Activated naive CD4-positive, alpha-beta T cell treated with anti-CD3 and anti-CD28 coated beads for 36 hours (primary cell): ENCODE data around the gene GAS2. TPM values are rescaled to one million over a fixed set of nuclear protein-coding genes. Genes with fewer than 3 reads are reported as not detected.

Experiments used
- CTCF ChIA-PET: fragments of 350-600 bp; sonication (Branson Sonifier 250); formaldehyde crosslinking; loops from one replicate; lab custom pipeline; 2021; ENCODE audit warnings: antibody characterized with exemption; lab: Charles Lee
- DNase-seq: peaks from one replicate; pipeline ENCODE4 v3.0.0-alpha.2; 2020
- H3K27ac Mint-ChIP-seq: one replicate; pipeline ENCODE4 v1.8.0; 2021; ENCODE audit warnings: mild to moderate bottlenecking, mixed read lengths
- H3K27me3 Mint-ChIP-seq: one replicate; pipeline ENCODE4 v1.8.0; 2021; ENCODE audit warnings: low read depth, mixed read lengths
- H3K36me3 Mint-ChIP-seq: one replicate; pipeline ENCODE4 v1.8.0; 2021; ENCODE audit warnings: low read depth, mixed read lengths
- H3K4me1 Mint-ChIP-seq: one replicate; pipeline ENCODE4 v1.8.0; 2021; ENCODE audit warnings: low read depth, mixed read lengths
- H3K4me3 Mint-ChIP-seq: one replicate; pipeline ENCODE4 v1.8.0; 2021; ENCODE audit warnings: mild to moderate bottlenecking, moderate library complexity, mixed read lengths
- H3K9me3 Mint-ChIP-seq: one replicate; pipeline ENCODE4 v1.8.0; 2021; ENCODE audit warnings: mixed read lengths
- intact Hi-C: fragments of 100-400 bp; cut with micrococcal nuclease; formaldehyde crosslinking; loops from one replicate; pipeline ENCODE4 v1.15.1; 2023
- total RNA-seq, 2 experiments: library from RNA; stranded (reverse); gene quantifications; one replicate each; pipeline ENCODE4 v1.2.3, GENCODE V29; 2021

Gene GAS2
- total RNA-seq, 2 experiments from 2014 or later: 0.62 to 1.2 TPM

GRCh38 chr11:22775248-22775647, 108.8 kb downstream of the GAS2 start:
- H3K4me3 Mint-ChIP-seq: no peak overlapping the region
- DNase-seq: no peak
- H3K9me3 Mint-ChIP-seq: no peaks in the 10 kb centered on the region
- H3K4me1 Mint-ChIP-seq: peaks cover 3% of the 10 kb centered on the region
- no peaks in the 10 kb centered on the region for H3K36me3 Mint-ChIP-seq
- CTCF ChIA-PET: interaction anchor here (1.2 kb wide), 1 partner anchor 104 kb away, joined by 3 read pairs; no protein-coding TSS in a partner anchor
- H3K27me3 Mint-ChIP-seq: peaks cover 4% of the 10 kb centered on the region
- H3K27ac Mint-ChIP-seq: no peak overlapping the region
- intact Hi-C loops: no loop called here

GRCh38 chr11:22778642-22779041, 112.2 kb downstream of the GAS2 start:
- Mint-ChIP-seq H3K4me1 (peaks cover 8% of the 10 kb centered on the region), H3K4me3 (no peak overlapping the region), H3K27ac (no peak overlapping the region), H3K27me3 (peaks cover 4% of the 10 kb centered on the region), H3K9me3 (no peaks in the 10 kb centered on the region), H3K36me3 (no peaks in the 10 kb centered on the region)
- CTCF ChIA-PET: interaction anchor here (1.4 kb wide), 2 partner anchors 9 to 442 kb away, joined by 4 to 7 read pairs; no protein-coding TSS in a partner anchor
- no peak for DNase-seq
- intact Hi-C loops: loop anchor here (1.0 kb wide), 1 partner anchor 108 kb away; no protein-coding TSS in a partner anchor

- Mint-ChIP-seq H3K9me3 (no peaks in the 10 kb centered on the region), H3K36me3 (no peaks in the 10 kb centered on the region), H3K27ac (no peak overlapping the region), H3K27me3 (peaks cover under 1% of the 10 kb centered on the region), H3K4me1 (peaks cover 5% of the 10 kb centered on the region), H3K4me3 (no peak overlapping the region)
- CTCF ChIA-PET: interaction anchor here (0.9 kb wide), 1 partner anchor 109 kb away, joined by 3 read pairs; no protein-coding TSS in a partner anchor
- DNase-seq: no peak
- intact Hi-C loops: loop anchor here (2.0 to 10.0 kb wide), 3 partner anchors 155 to 353 kb away; partner anchors contain the start of gene FANCF
Measured at GRCh38 chr11:22779850-22780249, 113.4 kb downstream of the GAS2 start.

GRCh38 chr11:22780952-22781593, 114.7 kb downstream of the GAS2 start:
- Mint-ChIP-seq H3K9me3 (no peaks in the 10 kb centered on the region), H3K4me3 (no peak overlapping the region), H3K36me3 (no peaks in the 10 kb centered on the region), H3K27me3 (no peaks in the 10 kb centered on the region), H3K27ac (no peak overlapping the region), H3K4me1 (peaks cover 5% of the 10 kb centered on the region)
- DNase-seq: no peak
- CTCF ChIA-PET: interaction anchor here (0.5 to 0.9 kb wide), 3 partner anchors 14 to 122 kb away, joined by 3 read pairs; no protein-coding TSS in a partner anchor
- intact Hi-C loops: loop anchor here (2.0 to 10.0 kb wide), 3 partner anchors 156 to 354 kb away; partner anchors contain the start of gene FANCF

- peaks cover 5% of the 10 kb centered on the region for H3K4me1 Mint-ChIP-seq
- CTCF ChIA-PET: no interaction called here
- H3K27ac Mint-ChIP-seq: no peak overlapping the region
- no peak for DNase-seq
- H3K4me3 Mint-ChIP-seq: no peak overlapping the region
- no peaks in the 10 kb centered on the region for H3K9me3 Mint-ChIP-seq
- no peaks in the 10 kb centered on the region for H3K27me3 Mint-ChIP-seq
- intact Hi-C loops: loop anchor here (5.0 to 10.0 kb wide), 2 partner anchors 53 to 240 kb away; no protein-coding TSS in a partner anchor
- no peaks in the 10 kb centered on the region for H3K36me3 Mint-ChIP-seq
Measured at GRCh38 chr11:22785251-22785650, 118.8 kb downstream of the GAS2 start.

- CTCF ChIA-PET: interaction anchor here (0.7 to 2.4 kb wide), 10 partner anchors 10 to 453 kb away, joined by 4 to 18 read pairs (median 6); partner anchors contain the start of gene SVIP
Measured at GRCh38 chr11:22786475-22786874, 120.1 kb downstream of the GAS2 start.

GRCh38 chr11:22787055-22787454, 120.6 kb downstream of the GAS2 start:
- Mint-ChIP-seq H3K4me1 (no peaks in the 10 kb centered on the region), H3K4me3 (no peak overlapping the region), H3K27me3 (no peaks in the 10 kb centered on the region), H3K36me3 (no peaks in the 10 kb centered on the region), H3K27ac (no peak overlapping the region), H3K9me3 (no peaks in the 10 kb centered on the region)
- CTCF ChIA-PET: interaction anchor here (1.0 to 2.4 kb wide), 21 partner anchors 9 to 544 kb away, joined by 3 to 18 read pairs (median 6); partner anchors contain the start of genes GAS2 and SVIP
- intact Hi-C loops: loop anchor here (1.0 to 10.0 kb wide), 6 partner anchors 42 to 542 kb away; partner anchors contain the start of gene SVIP
- no peak for DNase-seq

More at GRCh38 chr11:22786475-22786874, 120.1 kb downstream of the GAS2 start:
- H3K27me3 Mint-ChIP-seq: no peaks in the 10 kb centered on the region
- no peaks in the 10 kb centered on the region for H3K9me3 Mint-ChIP-seq
- H3K4me3 Mint-ChIP-seq: no peak overlapping the region
- no peak for DNase-seq
- intact Hi-C loops: loop anchor here (2.0 to 10.0 kb wide), 3 partner anchors 42 to 242 kb away; partner anchors contain the start of gene SVIP
- no peaks in the 10 kb centered on the region for H3K36me3 Mint-ChIP-seq
- H3K4me1 Mint-ChIP-seq: no peaks in the 10 kb centered on the region
- H3K27ac Mint-ChIP-seq: no peak overlapping the region

- intact Hi-C loops: loop anchor here (1.0 to 10.0 kb wide), 6 partner anchors 41 to 542 kb away; partner anchors contain the start of gene SVIP
Measured at GRCh38 chr11:22787551-22788162, 121.2 kb downstream of the GAS2 start.

GRCh38 chr11:22792497-22792896, 126.1 kb downstream of the GAS2 start:
- H3K36me3 Mint-ChIP-seq: no peaks in the 10 kb centered on the region
- no peaks in the 10 kb centered on the region for H3K9me3 Mint-ChIP-seq
- DNase-seq: no peak
- no peaks in the 10 kb centered on the region for H3K27me3 Mint-ChIP-seq
- CTCF ChIA-PET: interaction anchor here (0.6 to 1.3 kb wide), 2 partner anchors 9 to 546 kb away, joined by 3 read pairs; no protein-coding TSS in a partner anchor
- no peak overlapping the region for H3K4me3 Mint-ChIP-seq
- intact Hi-C loops: no loop called here
- H3K4me1 Mint-ChIP-seq: no peaks in the 10 kb centered on the region
- H3K27ac Mint-ChIP-seq: no peak overlapping the region

More at GRCh38 chr11:22787551-22788162, 121.2 kb downstream of the GAS2 start:
- no peaks in the 10 kb centered on the region for H3K27me3 Mint-ChIP-seq
- no peaks in the 10 kb centered on the region for H3K9me3 Mint-ChIP-seq
- no peaks in the 10 kb centered on the region for H3K36me3 Mint-ChIP-seq
- no peak overlapping the region for H3K27ac Mint-ChIP-seq
- H3K4me3 Mint-ChIP-seq: no peak overlapping the region
- H3K4me1 Mint-ChIP-seq: no peaks in the 10 kb centered on the region
- CTCF ChIA-PET: interaction anchor here (0.7 to 2.4 kb wide), 39 partner anchors 10 to 1835 kb away, joined by 3 to 18 read pairs (median 4); partner anchors contain the start of genes GAS2 and SVIP
- DNase-seq: peak; percentile 49

- H3K27me3 Mint-ChIP-seq: peaks cover 14% of the 10 kb centered on the region
- intact Hi-C loops: no loop called here
Measured at GRCh38 chr11:22795914-22796313, 129.5 kb downstream of the GAS2 start.

GRCh38 chr11:22797047-22797446, 130.6 kb downstream of the GAS2 start:
- H3K4me1 Mint-ChIP-seq: no peaks in the 10 kb centered on the region
- no peak overlapping the region for H3K4me3 Mint-ChIP-seq
- no peaks in the 10 kb centered on the region for H3K9me3 Mint-ChIP-seq
- no peak overlapping the region for H3K27ac Mint-ChIP-seq
- no peak for DNase-seq
- peaks cover 16% of the 10 kb centered on the region for H3K27me3 Mint-ChIP-seq
- H3K36me3 Mint-ChIP-seq: no peaks in the 10 kb centered on the region
- CTCF ChIA-PET: interaction anchor here (1.7 kb wide), 1 partner anchor 11 kb away, joined by 4 read pairs; no protein-coding TSS in a partner anchor
- intact Hi-C loops: no loop called here

More at GRCh38 chr11:22795914-22796313, 129.5 kb downstream of the GAS2 start:
- Mint-ChIP-seq H3K27ac (no peak overlapping the region), H3K9me3 (no peaks in the 10 kb centered on the region), H3K36me3 (no peaks in the 10 kb centered on the region), H3K4me3 (no peak overlapping the region), H3K4me1 (no peaks in the 10 kb centered on the region)
- CTCF ChIA-PET: interaction anchor here (1.1 kb wide), 1 partner anchor 14 kb away, joined by 3 read pairs; no protein-coding TSS in a partner anchor
- DNase-seq: no peak

GRCh38 chr11:22798901-22799300, 132.5 kb downstream of the GAS2 start:
- no peak overlapping the region for H3K4me3 Mint-ChIP-seq
- peaks cover 16% of the 10 kb centered on the region for H3K27me3 Mint-ChIP-seq
- no peaks in the 10 kb centered on the region for H3K4me1 Mint-ChIP-seq
- CTCF ChIA-PET: interaction anchor here (1.0 kb wide), 1 partner anchor 12 kb away, joined by 6 read pairs; no protein-coding TSS in a partner anchor
- no peaks in the 10 kb centered on the region for H3K36me3 Mint-ChIP-seq
- H3K9me3 Mint-ChIP-seq: no peaks in the 10 kb centered on the region
- intact Hi-C loops: no loop called here
- H3K27ac Mint-ChIP-seq: no peak overlapping the region
- DNase-seq: no peak
